ENCODE data around the gene SLIT3.

SLIT3 gene

GRCh38 chr5:169294621-169295020 lies 6.3 kb downstream of the SLIT3 start:
- H3K4me1 ChIP-seq (ENCODE audit: insufficient read depth, low read length, poor library complexity, severe bottlenecking), result no peaks in the 10 kb centered on the region
- no peaks in the 10 kb centered on the region for H3F3A ChIP-seq (ENCODE audit: low read depth)
- H3K36me3 ChIP-seq (ENCODE audit: insufficient read depth, low read length), result no peaks in the 10 kb centered on the region
- no peak overlapping the region for H3K9ac ChIP-seq (ENCODE audit: low read depth, low read length, poor library complexity, severe bottlenecking)
- H3K79me2 ChIP-seq (ENCODE audit: insufficient read depth, low read length), result no peaks in the 10 kb centered on the region
- no peaks in the 10 kb centered on the region for H3K9me3 ChIP-seq (ENCODE audit: insufficient read depth, low read depth, low read length)
- H3K27me3 ChIP-seq (ENCODE audit: insufficient read depth, low read length, poor library complexity, severe bottlenecking), result no peaks in the 10 kb centered on the region
- H3K4me2 ChIP-seq (ENCODE audit: low read depth, low read length, poor library complexity, severe bottlenecking), result no peak overlapping the region
- no peak overlapping the region for H3K4me3 ChIP-seq (ENCODE audit: low read length, poor library complexity, severe bottlenecking)
- no peaks in the 10 kb centered on the region for H4K20me1 ChIP-seq (ENCODE audit: insufficient read depth, low read length, poor library complexity, severe bottlenecking)
- H2AFZ ChIP-seq (ENCODE audit: low read length), result no peak overlapping the region
- TF ChIP-seq CTCF (conservative IDR thresholded peaks at IDR 0.05; ENCODE audit: low read length), result no peak
- no peak for TF ChIP-seq EZH2phosphoT487 (IDR thresholded peaks at IDR 0.05; ENCODE audit: borderline replicate concordance)
- no peaks in the 10 kb centered on the region for H3K9me2 ChIP-seq (replicated peaks; ENCODE audit: low read depth, low read length)

- H3F3A ChIP-seq (ENCODE audit: low read depth), result no peaks in the 10 kb centered on the region
- H3K4me1 ChIP-seq (ENCODE audit: insufficient read depth, low read length, poor library complexity, severe bottlenecking), result no peaks in the 10 kb centered on the region
- H3K9me2 ChIP-seq (replicated peaks; ENCODE audit: low read depth, low read length), result no peaks in the 10 kb centered on the region
- TF ChIP-seq CTCF (conservative IDR thresholded peaks at IDR 0.05; ENCODE audit: low read length), result no peak
- no peak for TF ChIP-seq EZH2phosphoT487 (IDR thresholded peaks at IDR 0.05; ENCODE audit: borderline replicate concordance)
- H3K4me2 ChIP-seq (ENCODE audit: low read depth, low read length, poor library complexity, severe bottlenecking), result no peak overlapping the region
- H3K27me3 ChIP-seq (ENCODE audit: insufficient read depth, low read length, poor library complexity, severe bottlenecking), result no peaks in the 10 kb centered on the region
- H4K20me1 ChIP-seq (ENCODE audit: insufficient read depth, low read length, poor library complexity, severe bottlenecking), result no peaks in the 10 kb centered on the region
- H3K9me3 ChIP-seq (ENCODE audit: insufficient read depth, low read depth, low read length), result no peaks in the 10 kb centered on the region
- H2AFZ ChIP-seq (ENCODE audit: low read length), result no peak overlapping the region
- H3K79me2 ChIP-seq (ENCODE audit: insufficient read depth, low read length), result no peaks in the 10 kb centered on the region
- no peaks in the 10 kb centered on the region for H3K36me3 ChIP-seq (ENCODE audit: insufficient read depth, low read length)
- H3K4me3 ChIP-seq (ENCODE audit: low read length, poor library complexity, severe bottlenecking), result no peak overlapping the region
- H3K9ac ChIP-seq (ENCODE audit: low read depth, low read length, poor library complexity, severe bottlenecking), result no peak overlapping the region
These were observed 9.1 kb downstream of the SLIT3 start for GRCh38 chr5:169291877-169292276.

- Histone ChIP-seq H2AFZ (ENCODE audit: low read length) (no peak overlapping the region), H4K20me1 (ENCODE audit: insufficient read depth, low read length, poor library complexity, severe bottlenecking) (no peaks in the 10 kb centered on the region)
- no peak for TF ChIP-seq EZH2phosphoT487 (IDR thresholded peaks at IDR 0.05; ENCODE audit: borderline replicate concordance)
These were observed 10.0 kb downstream of the SLIT3 start for GRCh38 chr5:169290895-169291294.

GRCh38 chr5:169289520-169289919 lies 11.4 kb downstream of the SLIT3 start:
- no peak overlapping the region for H3K4me3 ChIP-seq (ENCODE audit: low read length, poor library complexity, severe bottlenecking)
- H3K4me2 ChIP-seq (ENCODE audit: low read depth, low read length, poor library complexity, severe bottlenecking), result no peak overlapping the region
- H3K79me2 ChIP-seq (ENCODE audit: insufficient read depth, low read length), result no peaks in the 10 kb centered on the region
- H4K20me1 ChIP-seq (ENCODE audit: insufficient read depth, low read length, poor library complexity, severe bottlenecking), result no peaks in the 10 kb centered on the region
- H3K36me3 ChIP-seq (ENCODE audit: insufficient read depth, low read length), result no peaks in the 10 kb centered on the region
- no peak overlapping the region for H2AFZ ChIP-seq (ENCODE audit: low read length)
- no peaks in the 10 kb centered on the region for H3K9me3 ChIP-seq (ENCODE audit: insufficient read depth, low read depth, low read length)
- no peaks in the 10 kb centered on the region for H3K27me3 ChIP-seq (ENCODE audit: insufficient read depth, low read length, poor library complexity, severe bottlenecking)
- H3K9ac ChIP-seq (ENCODE audit: low read depth, low read length, poor library complexity, severe bottlenecking), result no peak overlapping the region
- no peaks in the 10 kb centered on the region for H3F3A ChIP-seq (ENCODE audit: low read depth)
- H3K4me1 ChIP-seq (ENCODE audit: insufficient read depth, low read length, poor library complexity, severe bottlenecking), result no peaks in the 10 kb centered on the region
- TF ChIP-seq CTCF (conservative IDR thresholded peaks at IDR 0.05; ENCODE audit: low read length), result no peak
- no peak for TF ChIP-seq EZH2phosphoT487 (IDR thresholded peaks at IDR 0.05; ENCODE audit: borderline replicate concordance)
- no peaks in the 10 kb centered on the region for H3K9me2 ChIP-seq (replicated peaks; ENCODE audit: low read depth, low read length)

More at GRCh38 chr5:169290895-169291294, 10.0 kb downstream of the SLIT3 start:
- no peak overlapping the region for H3K9ac ChIP-seq (ENCODE audit: low read depth, low read length, poor library complexity, severe bottlenecking)
- no peak overlapping the region for H3K4me2 ChIP-seq (ENCODE audit: low read depth, low read length, poor library complexity, severe bottlenecking)
- H3K9me3 ChIP-seq (ENCODE audit: insufficient read depth, low read depth, low read length), result no peaks in the 10 kb centered on the region
- H3K9me2 ChIP-seq (replicated peaks; ENCODE audit: low read depth, low read length), result no peaks in the 10 kb centered on the region
- H3K4me3 ChIP-seq (ENCODE audit: low read length, poor library complexity, severe bottlenecking), result no peak overlapping the region
- no peaks in the 10 kb centered on the region for H3K79me2 ChIP-seq (ENCODE audit: insufficient read depth, low read length)
- no peaks in the 10 kb centered on the region for H3K27me3 ChIP-seq (ENCODE audit: insufficient read depth, low read length, poor library complexity, severe bottlenecking)
- no peaks in the 10 kb centered on the region for H3F3A ChIP-seq (ENCODE audit: low read depth)
- no peaks in the 10 kb centered on the region for H3K36me3 ChIP-seq (ENCODE audit: insufficient read depth, low read length)
- no peaks in the 10 kb centered on the region for H3K4me1 ChIP-seq (ENCODE audit: insufficient read depth, low read length, poor library complexity, severe bottlenecking)

Data from Loucy (cell line).